ENCODE results near the gene SCGB3A1. TPM values are rescaled to one million over a fixed set of nuclear protein-coding genes. Genes with fewer than 3 reads are reported as not detected.

Gene SCGB3A1
- total and polyA plus RNA-seq, 8 donors: 0.43 to 15.5 (median 3.2) TPM

GRCh38 chr5:180637962-180638680 lies 46.8 kb upstream of the SCGB3A1 start:
- intact Hi-C loops (cut with DNase I): no loop called here
- no peak for TF ChIP-seq CTCF (IDR thresholded peaks at IDR 0.05)
- FAIRE-seq (no peak), DNase-seq (peak in 3 of 6 donors; percentile 5 to 47 (median 34)), ATAC-seq (no peak)
- WGBS, 2 donors: 51 to 56% methylated on average over 20 of the region's 20 CpGs
- Histone ChIP-seq H3K4me3 (no peak overlapping the region), H3K4me1 (no peaks in the 10 kb centered on the region), H3K36me3 (no peaks in the 10 kb centered on the region), H3K9me3 (no peaks in the 10 kb centered on the region), H3K27me3 (no peaks in the 10 kb centered on the region), H3K27ac (no peak overlapping the region)

- intact Hi-C loops (cut with DNase I): no loop called here
- H3K9me3 ChIP-seq: no peaks in the 10 kb centered on the region
- ATAC-seq: no peak
- WGBS, 2 donors: 58 to 63% methylated on average over 18 of the region's 18 CpGs
- FAIRE-seq: no peak
- peak in 3 of 6 donors; percentile 8 to 35 (median 25) for DNase-seq
- H3K36me3 ChIP-seq: no peaks in the 10 kb centered on the region
- H3K4me1 ChIP-seq: no peaks in the 10 kb centered on the region
- H3K4me3 ChIP-seq: no peak overlapping the region
- no peak overlapping the region for H3K27ac ChIP-seq
- TF ChIP-seq CTCF (IDR thresholded peaks at IDR 0.05): no peak
- no peaks in the 10 kb centered on the region for H3K27me3 ChIP-seq
Measured at GRCh38 chr5:180636403-180637075, 45.2 kb upstream of the SCGB3A1 start.

- no peak for TF ChIP-seq CTCF (IDR thresholded peaks at IDR 0.05)
- H3K27me3 ChIP-seq: no peaks in the 10 kb centered on the region
- no peak for ATAC-seq
- H3K36me3 ChIP-seq: no peaks in the 10 kb centered on the region
- H3K4me3 ChIP-seq: no peak overlapping the region
- FAIRE-seq: no peak
- peak in 1 of 6 donors; percentile 36 for DNase-seq
- H3K9me3 ChIP-seq: no peaks in the 10 kb centered on the region
- no peaks in the 10 kb centered on the region for H3K4me1 ChIP-seq
- intact Hi-C loops (cut with DNase I): no loop called here
- 77 to 80% methylated on average over 8 of the region's 8 CpGs for WGBS, 2 donors
- H3K27ac ChIP-seq: no peak overlapping the region
Measured at GRCh38 chr5:180636016-180636402, 44.7 kb upstream of the SCGB3A1 start.

- ATAC-seq: no peak
- H3K4me3 ChIP-seq: no peak overlapping the region
- peak in 2 of 6 donors; percentile 28 to 41 for DNase-seq
- no peaks in the 10 kb centered on the region for H3K27me3 ChIP-seq
- no peak for TF ChIP-seq CTCF (IDR thresholded peaks at IDR 0.05)
- no peak for FAIRE-seq
- no peaks in the 10 kb centered on the region for H3K4me1 ChIP-seq
- WGBS, 2 donors: 64 to 66% methylated on average over 14 of the region's 14 CpGs
- H3K27ac ChIP-seq: no peak overlapping the region
- intact Hi-C loops (cut with DNase I): no loop called here
- no peaks in the 10 kb centered on the region for H3K36me3 ChIP-seq
- H3K9me3 ChIP-seq: no peaks in the 10 kb centered on the region
Measured at GRCh38 chr5:180633283-180634177, 42.2 kb upstream of the SCGB3A1 start.

All from pancreas (tissue), 10 donors.